K562 (cell line): ENCODE results near the gene TEX54. TPM values are rescaled to one million over a fixed set of nuclear protein-coding genes. Genes with fewer than 3 reads are reported as not detected.

Experiments
- ATF3 ChIP-seq, 2 experiments: fragments of 450-650 bp in 1 of 2; sonication (generic) in 1 of 2; formaldehyde crosslinking in 1 of 2; IDR thresholded peaks in 1 of 2; conservative IDR thresholded peaks in 1 of 2; 2 replicates each; pipeline versions ENCODE4 v1.6.1 to v1.8.1; 2016 to 2023; ENCODE audit warnings: mild to moderate bottlenecking in 2 of 2, moderate library complexity in 2 of 2, inconsistent platforms in 1 of 2, missing genetic modification reagents in 1 of 2
- BDP1 ChIP-seq: IDR thresholded peaks from 3 replicates; pipeline ENCODE4 v1.6.1; 2011; ENCODE audit not compliant: insufficient read length, insufficient read depth
- BRD9 ChIP-seq: fragments of 450-650 bp; IDR thresholded peaks from 2 replicates; pipeline ENCODE4 v1.6.1; 2018; ENCODE audit warnings: low read depth; ENCODE audit not compliant: partially characterized antibody
- CEBPG ChIP-seq, 3 experiments: fragments of 200-800 bp in 1 of 3; sonication (Bioruptor generic) in 1 of 3; sonication (generic) in 1 of 3; formaldehyde crosslinking in 1 of 3; IDR thresholded peaks in 2 of 3; conservative IDR thresholded peaks in 1 of 3; 2 replicates each; pipeline versions ENCODE4 v1.6.1 to v1.8.0; 2016 to 2022; ENCODE audit warnings: missing compliant biosample characterization in 2 of 3, missing genetic modification characterization in 2 of 3, mild to moderate bottlenecking in 1 of 3, missing genetic modification reagents in 1 of 3
- CREBBP ChIP-seq: IDR thresholded peaks from one replicate; pipeline ENCODE4 v1.6.1; 2012; ENCODE audit warnings: low read depth, mild to moderate bottlenecking, control low read depth, inconsistent platforms, low read length
- DIDO1 ChIP-seq: fragments of 450-650 bp; IDR thresholded peaks from 2 replicates; pipeline ENCODE4 v1.6.1; 2016; ENCODE audit warnings: low read depth, missing biosample characterization, missing genetic modification characterization
- DNMT1 ChIP-seq: fragments of 450-650 bp; IDR thresholded peaks from 2 replicates; pipeline ENCODE4 v1.6.1; 2016; ENCODE audit warnings: antibody characterized with exemption, mild to moderate bottlenecking
- FIP1L1 ChIP-seq: fragments of 200-400 bp; formaldehyde crosslinking; IDR thresholded peaks from 2 replicates; pipeline ENCODE4 v1.6.1; 2018; ENCODE audit warnings: mild to moderate bottlenecking, low read depth, low read length; ENCODE audit not compliant: poor library complexity, severe bottlenecking
- HDAC6 ChIP-seq: IDR thresholded peaks from 2 replicates; pipeline ENCODE4 v1.6.1; 2012; ENCODE audit warnings: low read depth, mild to moderate bottlenecking, control low read depth, inconsistent platforms, low read length, moderate library complexity
- HINFP ChIP-seq: fragments of 450-650 bp; conservative IDR thresholded peaks from 2 replicates; pipeline ENCODE4 v1.6.1; 2016; ENCODE audit warnings: missing genetic modification characterization, low read depth, mild to moderate bottlenecking, control low read depth, missing compliant biosample characterization
- HIVEP1 ChIP-seq: fragments of 250-450 bp; sonication (Bioruptor Pico); IDR thresholded peaks from 2 replicates; pipeline ENCODE4 v1.4.0; 2020; ENCODE audit warnings: mild to moderate bottlenecking
- HOXB6 ChIP-seq: fragments of 250-450 bp; sonication (Bioruptor Pico); IDR thresholded peaks from 2 replicates; pipeline ENCODE4 v1.5.1; 2022; ENCODE audit warnings: mild to moderate bottlenecking, borderline replicate concordance
- KDM1A ChIP-seq, 2 experiments: fragments of 450-650 bp; IDR thresholded peaks; 2 replicates each; pipeline ENCODE4 v1.6.1; 2016; ENCODE audit warnings: mild to moderate bottlenecking in 2 of 2
- MEIS2 ChIP-seq: fragments of 450-650 bp; IDR thresholded peaks from 2 replicates; pipeline ENCODE4 v1.6.1; 2014; ENCODE audit warnings: mild to moderate bottlenecking; ENCODE audit not compliant: partially characterized antibody
- NR2F6 ChIP-seq: fragments of 450-650 bp; formaldehyde crosslinking; IDR thresholded peaks from 2 replicates; pipeline ENCODE4 v1.4.0; 2020; ENCODE audit warnings: mild to moderate bottlenecking
- RBM34 ChIP-seq: fragments of 200-400 bp; formaldehyde crosslinking; IDR thresholded peaks from 2 replicates; pipeline ENCODE4 v1.6.1; 2018; ENCODE audit warnings: low read length, borderline replicate concordance; ENCODE audit not compliant: insufficient read depth
- SUPT5H ChIP-seq: fragments of 450-650 bp; IDR thresholded peaks from 2 replicates; pipeline ENCODE4 v1.6.1; 2016
- ZFPM2 ChIP-seq: fragments of 250-450 bp; sonication (Bioruptor Pico); IDR thresholded peaks from 2 replicates; pipeline ENCODE4 v1.5.1; 2022; ENCODE audit warnings: mild to moderate bottlenecking
- ZNF134 ChIP-seq: fragments of 250-450 bp; sonication (Bioruptor Pico); conservative IDR thresholded peaks from 2 replicates; pipeline ENCODE4 v1.4.0; 2020
- ZNF277 ChIP-seq: fragments of 250-450 bp; sonication (Bioruptor Pico); IDR thresholded peaks from 2 replicates; pipeline ENCODE4 v1.8.0; 2022; ENCODE audit warnings: inconsistent platforms, mild to moderate bottlenecking, moderate library complexity, borderline replicate concordance
- ZNF282 ChIP-seq: sonication (generic); formaldehyde crosslinking; IDR thresholded peaks from 2 replicates; pipeline ENCODE4 v1.8.1; 2023; ENCODE audit warnings: missing genetic modification reagents
- ZNF395 ChIP-seq: fragments of 200-800 bp; sonication (Bioruptor generic); IDR thresholded peaks from 2 replicates; pipeline ENCODE4 v1.6.1; 2017; ENCODE audit warnings: missing genetic modification characterization, missing compliant biosample characterization
- polyA plus RNA-seq, 8 experiments: library from polyadenylated mRNA; depleted of rRNA in 4 of 8; stranded (reverse) in 5 of 8; unstranded in 3 of 8; fragments of >200 nt; fragmentation: Nextera tagmentation in 2 of 8; fragmentation: Illumina TruSeq in 1 of 8; extraction: Ambion mirVana in 2 of 8; extraction: Trizol in 1 of 8; gene quantifications; 2 replicates each; pipeline versions ENCODE4 v1.2.1 to v1.2.3, GENCODE V29; 2011 to 2014; ENCODE audit warnings: inconsistent platforms in 1 of 8, missing spikeins in 1 of 8
- total RNA-seq, 7 experiments: library from RNA; depleted of rRNA in 6 of 7; stranded (reverse); fragments of >200 nt in 6 of 7; fragmentation: Illumina TruSeq in 2 of 7; extraction: Trizol in 2 of 7; gene quantifications; 2 replicates each; pipeline versions ENCODE4 v1.2.1 to v1.2.3, GENCODE V29; 2011 to 2021; ENCODE audit warnings: low replicate concordance in 1 of 7

Gene TEX54
- total and polyA plus RNA-seq, 9 of the 15 experiments (the other 6 are each of a cell fraction or from before 2014, with no cell fraction given), result not detected

GRCh38 chr11:62841361-62842170, 8.9 kb upstream of the TEX54 start (continued):
- TF ChIP-seq CEBPG (CRISPR knock-in tag; IDR thresholded peaks at IDR 0.05) (no peak; the same call in 1 of the 2 replicates), CEBPG (tag; conservative IDR thresholded peaks at IDR 0.05 in 1 of 2, IDR thresholded peaks at IDR 0.05 in 1 of 2) (no peak), ZNF282 (CRISPR knock-in tag) (peak; percentile 98), MEIS2 (peak; percentile 79), ZNF277 (peak; percentile 58; the same call in 1 of the 2 replicates), ZFPM2 (CRISPR knock-in tag) (peak; percentile 100), ZNF395 (CRISPR knock-in tag) (peak; percentile 90), SUPT5H (peak; percentile 100), ZNF134 (peak; percentile 81), DNMT1 (no peak; the same call in 1 of the 2 replicates), FIP1L1 (no peak), BDP1 (no peak), HOXB6 (peak; percentile 100), DIDO1 (tag) (no peak), HDAC6 (peak; percentile 97), CREBBP (no peak), HINFP (tag) (0 out of 2 replicates have a peak, but pooled peaks have one; percentile 6), KDM1A (IDR thresholded peaks at IDR 0.05) (peak; percentile 74 to 84), HIVEP1 (CRISPR knock-in tag) (peak; percentile 93), NR2F6 (CRISPR knock-in tag) (peak; percentile 100), RBM34 (no peak), BRD9 (peak; percentile 96), ATF3 (IDR thresholded peaks at IDR 0.05) (peak; percentile 40), ATF3 (CRISPR knock-in tag; conservative IDR thresholded peaks at IDR 0.05) (peak; percentile 92)
